Measurements from ENCODE around the gene MFSD2B. TPM values are rescaled to one million over a fixed set of nuclear protein-coding genes. Genes with fewer than 3 reads are reported as not detected.
"Not testable (repeated sequence)": the region's sequence is repeated elsewhere in the genome, so short reads cannot be mapped to it uniquely, and the experiment has no call there.

The MFSD2B gene
- total and polyA plus RNA-seq, 7 donors, result 0.03 to 0.28 (median 0.12) TPM; not detected in 2

DNA sequence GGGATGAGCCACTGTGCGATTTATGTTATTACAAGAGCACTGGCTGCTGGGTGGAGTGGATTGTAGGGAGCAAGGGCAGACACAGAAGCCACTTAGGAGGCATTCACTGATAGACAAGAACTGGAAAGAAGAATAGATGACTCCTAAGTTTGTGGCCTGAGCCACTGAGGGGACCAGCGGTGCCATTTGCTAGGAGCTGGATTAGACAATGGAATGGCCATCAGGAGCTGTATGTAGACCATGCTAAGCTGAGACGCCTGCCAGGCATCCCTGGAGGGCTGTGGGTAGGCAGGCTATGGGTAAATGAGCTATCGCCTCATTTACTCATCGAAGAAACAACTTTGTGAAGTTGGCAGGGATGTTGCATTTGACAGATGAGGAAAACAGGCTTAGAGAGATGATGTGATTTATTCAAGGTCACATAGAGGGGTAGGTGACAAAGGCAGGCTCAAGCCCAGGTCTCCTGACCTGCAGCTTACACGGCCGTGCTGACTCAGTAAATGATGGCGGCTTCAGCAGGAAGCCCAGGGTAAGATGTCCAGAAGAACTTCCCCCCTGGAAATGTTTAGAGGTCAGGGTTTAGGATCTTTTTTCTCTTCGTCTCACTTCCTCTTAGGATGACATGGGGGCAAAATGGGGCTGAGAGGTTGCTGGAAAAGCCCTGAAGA, 2.8 kb downstream of the MFSD2B start:
- H3K4me3 ChIP-seq, result no peak overlapping the region
- no peak overlapping the region for H3K27ac ChIP-seq
- WGBS, 3 donors, result 69 to 83% (median 76%) methylated on average over 9 of the region's 9 CpGs
- no peaks in the 10 kb centered on the region for H3K36me3 ChIP-seq (ENCODE audit: insufficient read depth in 1 of 2, low read depth in 1 of 2)
- no peak for DNase-seq
- H3K27me3 ChIP-seq (ENCODE audit: insufficient read depth in 3 of 3, low read length in 2 of 3), result peaks cover 0 to 22% (median 21%) of the 10 kb centered on the region in 3 donors
- ATAC-seq, result no peak
- TF ChIP-seq, protein P1, sequence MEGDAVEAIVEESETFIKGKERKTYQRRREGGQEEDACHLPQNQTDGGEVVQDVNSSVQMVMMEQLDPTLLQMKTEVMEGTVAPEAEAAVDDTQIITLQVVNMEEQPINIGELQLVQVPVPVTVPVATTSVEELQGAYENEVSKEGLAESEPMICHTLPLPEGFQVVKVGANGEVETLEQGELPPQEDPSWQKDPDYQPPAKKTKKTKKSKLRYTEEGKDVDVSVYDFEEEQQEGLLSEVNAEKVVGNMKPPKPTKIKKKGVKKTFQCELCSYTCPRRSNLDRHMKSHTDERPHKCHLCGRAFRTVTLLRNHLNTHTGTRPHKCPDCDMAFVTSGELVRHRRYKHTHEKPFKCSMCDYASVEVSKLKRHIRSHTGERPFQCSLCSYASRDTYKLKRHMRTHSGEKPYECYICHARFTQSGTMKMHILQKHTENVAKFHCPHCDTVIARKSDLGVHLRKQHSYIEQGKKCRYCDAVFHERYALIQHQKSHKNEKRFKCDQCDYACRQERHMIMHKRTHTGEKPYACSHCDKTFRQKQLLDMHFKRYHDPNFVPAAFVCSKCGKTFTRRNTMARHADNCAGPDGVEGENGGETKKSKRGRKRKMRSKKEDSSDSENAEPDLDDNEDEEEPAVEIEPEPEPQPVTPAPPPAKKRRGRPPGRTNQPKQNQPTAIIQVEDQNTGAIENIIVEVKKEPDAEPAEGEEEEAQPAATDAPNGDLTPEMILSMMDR (IDR thresholded peaks at IDR 0.05), result no peak
- H3K4me1 ChIP-seq, result peaks cover 8% of the 10 kb centered on the region
- H3K9me3 ChIP-seq, result no peaks in the 10 kb centered on the region
- intact Hi-C loops (cut with DNase I), result no loop called here

DNA sequence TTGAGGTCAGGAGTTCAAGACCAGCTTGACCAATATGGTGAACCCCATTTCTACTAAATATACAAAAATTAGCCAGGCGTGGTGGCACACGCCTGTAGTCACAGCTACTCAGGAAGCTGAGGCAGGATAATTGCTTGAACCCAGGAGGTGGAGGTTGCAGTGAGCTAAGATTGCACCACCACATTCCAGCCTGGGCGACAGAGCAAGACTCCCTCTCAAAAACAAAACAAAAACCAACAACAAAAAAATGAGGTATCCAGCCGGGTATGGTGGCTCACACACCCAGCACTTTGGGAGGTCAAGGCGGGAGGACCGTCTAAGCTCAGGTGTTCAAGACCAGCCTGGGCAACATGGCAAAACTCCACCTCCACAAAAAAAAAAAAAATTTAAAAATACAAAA, 5.0 kb downstream of the MFSD2B start:
- H3K27me3 ChIP-seq (ENCODE audit: insufficient read depth in 3 of 3, low read length in 2 of 3), result peaks cover 0 to 12% (median 11%) of the 10 kb centered on the region in 3 donors
- ATAC-seq; H3K9me3 ChIP-seq; DNase-seq; intact Hi-C loops (cut with DNase I); H3K36me3 ChIP-seq (ENCODE audit: insufficient read depth in 1 of 2, low read depth in 1 of 2); H3K4me3 ChIP-seq; H3K27ac ChIP-seq; H3K4me1 ChIP-seq: not testable (repeated sequence)
- 91 to 95% (median 93%) methylated on average over 6 of the region's 6 CpGs for WGBS, 3 donors

DNA sequence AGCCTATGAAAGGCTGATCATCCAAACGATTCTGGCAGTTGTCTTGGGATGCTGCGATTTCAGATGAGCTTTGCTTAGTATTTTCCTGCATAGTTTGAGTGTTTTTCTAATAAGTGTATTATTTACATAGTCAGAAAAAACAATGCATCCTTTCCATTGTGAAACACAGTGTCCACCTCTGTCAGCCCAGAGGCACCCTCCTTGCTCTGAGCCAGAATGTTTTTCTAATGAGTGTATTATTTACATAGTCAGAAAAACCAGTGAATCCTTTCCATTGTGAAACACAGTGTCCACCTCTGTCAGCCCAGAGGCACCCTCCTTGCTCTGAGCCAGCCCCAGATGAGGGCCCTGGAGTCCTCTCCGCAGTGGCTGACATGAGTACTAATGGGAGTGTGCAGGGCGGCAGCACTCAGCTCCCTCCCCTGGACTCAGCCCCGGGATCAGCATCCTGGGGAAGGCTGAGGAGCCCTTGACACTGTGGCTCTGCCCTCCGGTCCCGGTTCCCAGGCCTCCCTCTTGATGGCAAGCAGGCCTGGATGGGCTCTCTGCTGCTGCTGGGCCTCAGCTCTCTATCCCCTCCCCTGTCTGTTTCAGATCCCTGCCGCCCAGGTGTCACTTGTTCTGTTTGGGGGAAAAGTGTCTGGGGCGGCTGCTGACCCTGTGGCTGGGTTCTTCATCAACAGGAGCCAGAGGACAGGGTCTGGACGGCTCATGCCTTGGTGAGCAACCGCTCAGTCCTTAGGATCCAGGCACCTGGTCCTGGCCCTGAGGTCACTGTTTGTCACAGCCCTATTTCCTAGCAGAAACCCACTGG, 5.9 kb downstream of the MFSD2B start:
- TF ChIP-seq, protein P1 (IDR thresholded peaks at IDR 0.05), result no peak
- H3K9me3 ChIP-seq, result no peaks in the 10 kb centered on the region
- no peak for DNase-seq
- no peaks in the 10 kb centered on the region for H3K4me1 ChIP-seq
- no peak overlapping the region for H3K27ac ChIP-seq
- no peaks in the 10 kb centered on the region for H3K36me3 ChIP-seq (ENCODE audit: insufficient read depth in 1 of 2, low read depth in 1 of 2)
- intact Hi-C loops (cut with DNase I), result no loop called here
- H3K27me3 ChIP-seq (ENCODE audit: insufficient read depth in 3 of 3, low read length in 2 of 3), result peaks cover 0 to 5% (median 4%) of the 10 kb centered on the region in 3 donors
- ATAC-seq, result no peak
- no peak overlapping the region for H3K4me3 ChIP-seq
- WGBS, 3 donors, result 65 to 74% (median 70%) methylated on average over 9 to 11 of the region's 11 CpGs

DNA sequence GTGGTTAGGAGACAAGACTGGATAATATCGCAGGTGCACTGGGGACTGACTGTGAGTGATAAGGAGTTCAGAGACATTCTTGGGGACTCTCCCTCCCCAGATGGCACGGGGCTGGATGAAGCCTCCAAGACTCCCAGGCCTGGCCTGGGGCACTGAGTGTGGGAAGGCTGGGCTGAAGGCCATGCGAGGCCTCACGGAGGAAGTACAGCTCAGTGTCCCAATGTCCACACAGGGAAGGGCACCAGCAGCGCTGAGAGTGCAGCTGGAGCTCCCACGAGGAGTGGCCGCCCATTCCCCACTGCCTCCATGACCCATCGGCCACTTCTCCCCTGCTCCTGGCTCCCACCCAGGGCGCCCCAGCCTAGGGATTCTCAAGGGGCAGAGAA, 6.5 kb downstream of the MFSD2B start:
- no peak overlapping the region for H3K4me3 ChIP-seq
- 75 to 86% (median 80%) methylated on average over 5 to 9 of the region's 9 CpGs for WGBS, 3 donors
- no peaks in the 10 kb centered on the region for H3K36me3 ChIP-seq (ENCODE audit: insufficient read depth in 1 of 2, low read depth in 1 of 2)
- DNase-seq (no peak), ATAC-seq (peak in 1 of 4 donors; percentile 13)
- peaks cover 0 to 2% (median 0%) of the 10 kb centered on the region in 3 donors for H3K27me3 ChIP-seq (ENCODE audit: insufficient read depth in 3 of 3, low read length in 2 of 3)
- no peaks in the 10 kb centered on the region for H3K4me1 ChIP-seq
- no peak overlapping the region for H3K27ac ChIP-seq
- TF ChIP-seq, protein P1 (IDR thresholded peaks at IDR 0.05), result no peak
- intact Hi-C loops (cut with DNase I), result no loop called here
- H3K9me3 ChIP-seq, result no peaks in the 10 kb centered on the region
